ENCODE measurements around the gene CACNA1H.
"Not testable (repeated sequence)": the region's sequence is repeated elsewhere in the genome, so short reads cannot be mapped to it uniquely, and the experiment has no call there.

- TF ChIP-seq POLR2A (IDR thresholded peaks at IDR 0.05; ENCODE audit: low read depth, low read length); CTCF (IDR thresholded peaks at IDR 0.05; ENCODE audit: extremely low read depth in 1 of 2, insufficient read depth in 1 of 2, low read depth in 1 of 2, low read length in 2 of 2): not testable (repeated sequence)
These were observed 77.2 kb downstream of the CACNA1H start, which contains the start of gene TPSB2 for GRCh38 chr16:1230084-1230470.

All from endothelial cell of umbilical vein (primary cell).